HG03039 (cell line): ENCODE measurements around the gene COA5.

Source experiments
- ATAC-seq: cut with Tn5 transposase; IDR thresholded peaks from one replicate; pipeline ENCODE4 v1.9.1; 2021; ENCODE audit warnings: mild to moderate bottlenecking, moderate library complexity; ENCODE audit not compliant: unreplicated experiment

The COA5 gene

GRCh38 chr2:98554116-98554861 lies 54.0 kb downstream of the COA5 start:
- ATAC-seq = no peak

- ATAC-seq = no peak
Observed at GRCh38 chr2:98552499-98553179, 55.7 kb downstream of the COA5 start.

- no peak for ATAC-seq
Observed at GRCh38 chr2:98551316-98551715, 57.0 kb downstream of the COA5 start.

GRCh38 chr2:98550165-98550564 lies 58.1 kb downstream of the COA5 start:
- ATAC-seq = no peak
